HUDEP-2 (cell line): ENCODE results near the gene ATP2B2.

Experiments used
- DNase-seq, 76 experiments: peaks; one replicate each; lab custom pipeline; 2025; ENCODE audit not compliant: unreplicated experiment in 76 of 76; lab: John Stamatoyannopoulos, UW

The ATP2B2 gene

DNA sequence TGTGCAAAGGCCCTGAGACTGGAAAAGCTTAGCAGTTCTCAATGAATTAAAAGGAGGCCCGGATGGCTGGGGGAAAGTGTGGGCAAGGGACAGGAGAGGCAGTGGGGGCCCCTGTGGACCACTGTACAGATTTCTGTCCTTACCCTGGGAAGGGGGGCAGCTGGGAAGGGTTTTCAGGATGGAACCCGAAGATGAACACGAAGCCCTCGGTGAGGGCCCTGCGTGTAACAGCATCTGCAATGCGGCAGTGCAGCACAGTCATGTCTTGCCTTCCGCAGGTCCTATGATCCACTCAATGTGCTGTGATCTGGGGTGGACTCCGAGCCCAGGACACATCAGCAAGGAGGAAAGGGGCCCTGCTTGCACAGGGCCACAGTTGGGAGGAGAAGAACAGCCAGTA is 7.9 kb upstream of the ATP2B2 start:
- no peak for DNase-seq

DNA sequence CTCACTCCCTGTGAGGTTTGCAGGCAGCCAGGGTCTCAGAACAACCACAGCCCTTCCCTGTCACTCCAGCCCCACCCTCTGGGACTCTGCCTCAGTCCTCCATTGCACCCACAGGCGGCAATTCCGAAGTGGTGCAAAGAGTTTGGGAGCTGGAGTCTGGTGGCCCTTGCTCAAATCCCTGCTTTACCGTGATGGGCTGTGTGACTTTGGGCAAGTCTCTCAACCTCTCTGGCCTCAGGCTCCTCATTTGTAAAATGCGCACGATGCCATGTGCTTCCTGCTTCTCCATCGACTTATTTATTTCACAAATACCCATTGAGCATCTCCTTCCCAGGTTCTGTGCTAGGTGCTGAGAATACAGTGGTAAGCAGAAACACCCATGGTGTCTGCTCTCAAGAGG is 7.3 kb upstream of the ATP2B2 start:
- DNase-seq, result no peak

GRCh38 chr3:10511809-10512494 is 6.6 kb upstream of the ATP2B2 start:
- no peak for DNase-seq

DNA sequence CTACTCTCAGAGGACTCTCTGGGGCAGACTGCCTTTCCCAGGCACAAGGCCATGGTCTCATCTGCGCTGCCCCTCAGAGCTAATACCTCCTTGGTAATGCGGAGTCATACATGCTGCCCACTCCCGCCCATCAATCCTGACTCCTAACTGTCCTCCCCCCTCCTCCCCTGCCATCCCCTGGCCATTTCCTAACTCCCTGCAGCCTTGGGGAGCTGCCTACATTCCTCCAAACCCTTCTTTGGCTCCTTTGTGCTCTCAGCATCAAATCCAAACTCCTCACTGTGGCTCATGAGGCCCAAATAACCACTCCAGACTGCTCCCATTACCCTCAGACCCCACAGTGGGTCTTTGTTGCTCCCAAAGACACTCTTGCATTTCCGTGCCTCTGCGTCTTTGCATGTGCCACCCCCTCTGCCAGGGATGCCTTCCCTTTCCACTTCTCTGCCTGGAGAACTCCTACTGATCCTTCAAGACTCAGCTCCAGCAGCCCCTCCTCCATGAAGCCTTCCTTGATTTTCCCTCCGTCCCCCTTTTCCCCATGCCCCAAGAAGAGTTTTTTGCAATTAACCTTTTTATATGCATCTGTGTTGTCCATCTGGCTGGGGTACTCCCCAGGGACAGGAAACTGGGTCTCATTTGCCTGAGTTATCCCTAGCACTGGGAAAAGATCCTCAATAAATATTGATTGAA is 5.5 kb upstream of the ATP2B2 start:
- DNase-seq, result no peak

DNA sequence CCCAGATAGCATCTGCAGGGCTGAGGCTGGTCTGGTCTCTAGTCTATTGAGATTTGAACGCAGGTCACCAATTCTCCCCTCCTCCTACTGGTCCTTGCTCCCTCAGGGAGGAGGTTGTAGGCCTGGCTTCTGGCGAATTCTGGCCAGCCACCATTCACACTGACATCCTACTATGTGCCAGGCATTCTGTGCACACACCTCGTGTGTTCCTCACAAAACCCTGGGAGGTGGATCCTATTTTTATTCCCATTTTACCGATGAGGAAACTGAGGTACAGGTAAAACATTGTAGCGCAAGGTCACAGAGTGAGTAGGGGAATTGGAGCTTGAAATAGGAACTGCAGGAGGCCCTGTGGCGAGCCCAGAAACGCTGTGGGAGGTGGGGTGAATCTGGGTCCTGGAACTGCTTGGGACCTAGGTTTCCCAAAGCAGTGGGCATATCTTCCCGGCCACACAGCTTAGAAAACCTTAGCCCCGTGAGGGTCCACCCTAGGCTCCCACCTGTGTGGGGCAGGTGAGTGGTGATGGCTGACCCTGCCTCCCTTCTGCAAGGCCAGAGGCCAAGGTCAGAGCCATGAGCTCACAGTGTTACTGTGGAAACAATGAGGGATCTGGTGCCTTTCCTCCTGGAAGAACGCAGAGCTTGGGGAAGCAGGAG is 4.8 kb upstream of the ATP2B2 start:
- no peak for DNase-seq

- DNase-seq, result no peak
Observed at GRCh38 chr3:10509325-10509724, 3.9 kb upstream of the ATP2B2 start.

DNA sequence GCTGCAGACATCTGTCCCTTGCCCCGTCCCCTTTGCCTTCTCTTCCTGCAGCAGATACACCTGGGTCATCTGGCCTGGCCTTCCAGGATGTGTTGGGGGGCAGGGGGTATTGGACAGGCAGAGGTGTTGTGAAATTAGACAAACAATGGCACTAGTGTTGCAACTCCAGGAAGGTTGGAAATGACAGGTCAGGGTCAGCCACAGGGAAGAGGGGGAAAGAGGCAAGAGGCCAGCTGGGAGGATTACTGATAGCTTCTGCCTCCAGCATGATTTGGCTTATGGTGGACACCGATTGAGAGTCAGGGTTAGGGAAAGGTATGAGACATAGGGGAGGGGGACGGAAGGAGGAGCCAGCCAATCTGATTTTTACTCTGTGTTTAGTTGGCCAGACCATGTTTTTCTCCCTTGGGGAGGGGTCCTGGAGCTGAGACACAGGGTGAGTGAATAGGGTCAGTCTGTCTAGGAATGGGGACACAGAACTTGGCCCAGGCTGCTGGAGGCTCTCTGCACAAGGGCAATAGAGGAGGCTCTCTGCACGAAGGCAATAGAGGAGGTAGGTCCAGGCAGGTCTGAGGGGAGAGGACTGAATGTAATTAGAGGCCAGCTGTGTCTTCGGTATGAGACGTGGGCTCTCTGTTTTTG is 3.4 kb upstream of the ATP2B2 start:
- no peak for DNase-seq

GRCh38 chr3:10508235-10508618 is 2.8 kb upstream of the ATP2B2 start:
- DNase-seq, result no peak

DNA sequence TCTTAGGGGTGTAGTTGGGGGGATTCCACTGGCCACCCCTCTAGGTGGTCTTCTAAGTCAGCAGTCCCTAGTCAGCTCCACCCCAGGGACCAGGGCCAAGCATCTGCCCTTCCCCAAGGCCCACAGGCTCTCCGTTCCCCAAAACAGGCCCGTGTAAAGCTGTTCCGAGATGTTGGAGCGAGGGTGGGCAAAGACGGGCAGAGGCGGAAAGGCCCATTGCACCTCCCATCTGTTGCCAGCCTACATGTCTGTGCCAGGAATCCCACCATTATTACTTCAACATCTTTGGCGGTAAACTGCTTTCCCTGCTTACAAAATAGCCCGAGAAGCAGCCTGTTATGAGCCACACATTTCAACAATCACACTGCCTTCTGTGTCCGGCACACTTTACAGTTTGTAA is 1.9 kb upstream of the ATP2B2 start:
- DNase-seq, result no peak

GRCh38 chr3:10506696-10507095 is 1.3 kb upstream of the ATP2B2 start:
- no peak for DNase-seq

- DNase-seq, result no peak
Observed at GRCh38 chr3:10505791-10506585, 602 bp upstream of the ATP2B2 start.

DNA sequence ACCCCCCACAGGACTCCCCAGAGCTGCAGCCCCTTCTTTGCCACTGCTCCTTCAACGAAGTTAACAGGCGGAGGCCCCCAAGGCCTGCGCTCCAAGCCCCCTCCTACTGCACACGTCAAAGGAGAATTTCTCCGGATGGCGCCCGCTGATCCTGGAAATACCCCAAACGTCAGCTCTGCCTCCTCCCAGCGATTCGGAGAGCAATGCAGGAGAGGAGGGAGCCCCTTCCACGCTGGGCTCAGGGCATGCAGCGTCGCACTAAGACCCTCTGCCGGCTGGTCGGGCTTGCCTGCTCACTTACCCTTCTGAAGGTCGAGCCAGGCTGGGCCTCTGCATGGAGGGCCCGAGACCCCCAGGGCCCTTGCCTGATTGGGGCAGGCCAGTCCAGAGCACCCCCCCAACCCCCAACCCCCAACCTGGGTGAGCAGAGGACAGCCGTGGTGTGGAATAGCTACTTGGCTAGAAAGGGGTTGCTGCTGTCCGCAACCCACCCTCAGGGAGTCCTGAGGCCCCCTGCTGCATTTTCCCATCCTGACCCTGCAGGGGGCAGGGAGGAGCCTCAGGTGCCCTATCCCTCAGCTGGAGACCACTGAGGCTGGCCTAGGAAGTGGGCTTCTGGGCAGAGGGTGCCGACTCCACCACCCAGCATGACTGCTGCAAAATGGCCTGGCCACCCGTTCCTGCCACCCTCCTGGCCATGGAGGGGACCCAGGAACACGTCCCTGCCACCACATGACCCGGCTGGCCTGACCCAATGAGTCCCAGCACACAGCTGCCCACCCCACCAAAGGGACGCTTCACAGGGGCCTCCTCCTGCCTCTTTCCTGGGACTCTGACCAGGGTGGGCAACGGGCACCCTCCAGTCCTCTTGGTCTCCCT is 976 bp downstream of the ATP2B2 start:
- DNase-seq, result no peak

DNA sequence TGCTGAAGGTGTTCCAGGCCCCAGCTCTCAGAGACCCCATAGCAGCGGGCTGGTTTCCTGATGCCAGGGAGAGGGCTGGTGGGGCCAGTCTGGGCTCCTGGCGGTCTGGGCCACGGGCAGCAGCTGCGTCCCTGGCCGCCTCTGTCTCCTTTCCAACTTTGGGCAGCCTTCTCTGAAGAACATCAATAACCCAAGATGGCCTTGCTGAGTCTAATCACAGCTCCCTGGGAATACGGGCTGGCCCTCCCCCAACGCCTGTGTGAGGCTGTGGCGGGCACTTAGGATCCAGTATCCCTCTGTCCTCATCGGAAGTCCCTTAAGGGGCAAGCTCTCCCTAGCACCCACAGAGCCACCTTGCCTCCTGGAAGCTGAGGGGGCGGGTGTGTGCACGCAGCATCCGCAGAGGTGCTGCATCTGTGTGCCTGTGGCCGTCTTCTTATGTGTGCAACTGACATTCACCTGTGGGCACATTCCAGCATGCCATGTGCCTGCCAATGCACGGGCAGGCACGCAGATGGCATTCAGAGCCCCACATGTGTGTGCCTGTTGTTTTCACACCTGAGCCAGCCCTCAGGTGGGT is 2.1 kb downstream of the ATP2B2 start:
- DNase-seq, result no peak

DNA sequence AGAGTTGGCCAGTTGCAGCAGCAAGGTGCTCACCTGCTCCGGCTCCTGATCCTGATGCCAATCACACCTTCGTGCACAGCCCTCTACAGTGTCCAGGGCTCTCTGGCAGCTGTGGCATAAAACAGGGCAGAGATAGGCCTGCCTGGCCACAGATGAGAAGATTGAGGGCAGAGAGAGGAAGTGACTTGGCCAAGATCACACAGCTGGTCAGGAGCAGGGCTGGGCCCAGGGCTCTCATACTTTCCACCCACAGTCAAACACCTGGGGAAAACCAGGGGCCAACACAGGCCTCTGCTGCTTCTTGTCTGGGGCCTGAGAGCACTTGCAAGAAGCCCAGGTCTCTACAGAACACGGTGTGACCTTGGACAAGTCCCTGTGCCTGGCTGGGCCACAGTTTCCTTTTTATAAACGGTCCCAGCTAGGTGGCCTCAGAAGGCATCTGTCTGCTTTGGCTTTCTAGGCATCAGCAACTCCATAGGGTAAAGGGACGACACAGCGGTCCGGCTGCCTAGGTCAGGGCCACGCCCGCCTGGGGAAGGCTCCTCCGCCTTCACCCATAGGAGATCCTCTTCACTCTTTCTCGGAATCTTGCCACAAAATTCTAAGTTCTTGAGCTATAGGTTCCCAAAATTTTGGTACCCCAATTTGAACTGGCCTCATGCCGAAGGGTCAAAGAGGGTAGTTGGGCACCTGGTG is 3.1 kb downstream of the ATP2B2 start:
- no peak for DNase-seq

- no peak for DNase-seq
Observed at GRCh38 chr3:10501664-10502052, 3.7 kb downstream of the ATP2B2 start.

- DNase-seq, result no peak
Observed at GRCh38 chr3:10500717-10501663, 4.4 kb downstream of the ATP2B2 start.

GRCh38 chr3:10498271-10498670 is 7.1 kb downstream of the ATP2B2 start:
- no peak for DNase-seq

GRCh38 chr3:10497439-10497838 is 7.9 kb downstream of the ATP2B2 start:
- DNase-seq, result no peak
